WTC11 (cell line): ENCODE measurements around the gene CDH22. TPM values are rescaled to one million over a fixed set of nuclear protein-coding genes. Genes with fewer than 3 reads are reported as not detected.

ENCODE experiments used
- ATAC-seq: fragments of 200-7000 bp; cut with Tn5 transposase; 2 replicates; pipeline ENCODE4 v1.10.0; 2021; ENCODE audit warnings: mild to moderate bottlenecking, moderate library complexity
- CTCF ChIA-PET: fragments of 300-600 bp; sonication (Branson Sonifier 250); formaldehyde crosslinking; loops from one replicate; lab custom pipeline; 2021; ENCODE audit warnings: antibody characterized with exemption; lab: Charles Lee
- POLR2A ChIA-PET: fragments of 350-600 bp; sonication (Branson Sonifier 250); formaldehyde crosslinking; loops from one replicate; lab custom pipeline; 2021; ENCODE audit warnings: antibody characterized with exemption; lab: Charles Lee
- DNase-seq: peaks from one replicate; pipeline ENCODE4 v3.0.0; 2021; ENCODE audit warnings: low spot score
- H3K27ac Mint-ChIP-seq: 2 replicates; pipeline ENCODE4 v1.8.0; 2021; ENCODE audit warnings: mixed read lengths
- H3K27me3 Mint-ChIP-seq: 2 replicates; pipeline ENCODE4 v1.8.0; 2021; ENCODE audit warnings: low read depth, mild to moderate bottlenecking, moderate library complexity, mixed read lengths
- H3K36me3 Mint-ChIP-seq: 2 replicates; pipeline ENCODE4 v1.8.0; 2021; ENCODE audit warnings: mixed read lengths
- H3K4me1 Mint-ChIP-seq: 2 replicates; pipeline ENCODE4 v1.8.0; 2022; ENCODE audit warnings: mixed read lengths
- H3K4me3 Mint-ChIP-seq: 2 replicates; pipeline ENCODE4 v1.8.0; 2021; ENCODE audit warnings: mild to moderate bottlenecking, moderate library complexity, mixed read lengths
- H3K9me3 Mint-ChIP-seq: 2 replicates; pipeline ENCODE4 v1.8.0; 2021; ENCODE audit warnings: mixed read lengths
- ATF1 ChIP-seq: sonication (generic); formaldehyde crosslinking; IDR thresholded peaks from 2 replicates; pipeline ENCODE4 v1.8.1; 2023; ENCODE audit warnings: mild to moderate bottlenecking, moderate library complexity, missing genetic modification reagents
- ATF3 ChIP-seq: sonication (generic); formaldehyde crosslinking; conservative IDR thresholded peaks from 2 replicates; pipeline ENCODE4 v1.8.1; 2022; ENCODE audit warnings: mild to moderate bottlenecking, missing genetic modification reagents
- CBFB ChIP-seq: sonication (generic); formaldehyde crosslinking; IDR thresholded peaks from 2 replicates; pipeline ENCODE4 v1.8.1; 2022; ENCODE audit warnings: mild to moderate bottlenecking, low read depth, missing genetic modification reagents
- CDX4 ChIP-seq: fragments of 250-450 bp; sonication (Bioruptor Pico); IDR thresholded peaks from 2 replicates; pipeline ENCODE4 v1.9.0; 2021; ENCODE audit warnings: moderate library complexity, mild to moderate bottlenecking, inconsistent platforms, borderline replicate concordance
- CTCF ChIP-seq: fragments of 200-600 bp; IDR thresholded peaks from 2 replicates; pipeline ENCODE4 v1.8.0; 2022; ENCODE audit warnings: antibody characterized with exemption
- E2F4 ChIP-seq: sonication (generic); formaldehyde crosslinking; IDR thresholded peaks from 2 replicates; pipeline ENCODE4 v1.8.1; 2022; ENCODE audit warnings: low read depth, mild to moderate bottlenecking, moderate library complexity, missing genetic modification reagents, borderline replicate concordance
- FOXK1 ChIP-seq: sonication (generic); formaldehyde crosslinking; IDR thresholded peaks from 2 replicates; pipeline ENCODE4 v1.8.0; 2022; ENCODE audit warnings: mild to moderate bottlenecking, moderate library complexity, missing genetic modification reagents
- FOXP1 ChIP-seq: sonication (generic); formaldehyde crosslinking; IDR thresholded peaks from 2 replicates; pipeline ENCODE4 v1.8.0; 2022; ENCODE audit warnings: missing genetic modification reagents, mild to moderate bottlenecking, moderate library complexity, borderline replicate concordance
- FOXP4 ChIP-seq: sonication (generic); formaldehyde crosslinking; IDR thresholded peaks from 2 replicates; pipeline ENCODE4 v1.8.0; 2022; ENCODE audit warnings: mild to moderate bottlenecking, missing genetic modification reagents
- GABPB1 ChIP-seq: sonication (generic); formaldehyde crosslinking; IDR thresholded peaks from 2 replicates; pipeline ENCODE4 v1.8.1; 2023; ENCODE audit warnings: mild to moderate bottlenecking, missing genetic modification reagents
- IRF1 ChIP-seq: sonication (generic); formaldehyde crosslinking; IDR thresholded peaks from 2 replicates; pipeline ENCODE4 v1.8.0; 2023; ENCODE audit warnings: missing genetic modification reagents
- PRRX2 ChIP-seq: fragments of 250-450 bp; sonication (Bioruptor Pico); IDR thresholded peaks from 2 replicates; pipeline ENCODE4 v1.8.0; 2021; ENCODE audit warnings: mild to moderate bottlenecking
- TP53 ChIP-seq: sonication (generic); formaldehyde crosslinking; IDR thresholded peaks from 2 replicates; pipeline ENCODE4 v1.8.1; 2023; ENCODE audit warnings: mild to moderate bottlenecking, missing genetic modification reagents
- ZBTB21 ChIP-seq: sonication (generic); formaldehyde crosslinking; IDR thresholded peaks from 2 replicates; pipeline ENCODE4 v1.8.1; 2023; ENCODE audit warnings: mild to moderate bottlenecking, missing genetic modification reagents, borderline replicate concordance
- ZMAT4 ChIP-seq: fragments of 250-450 bp; sonication (Bioruptor Pico); IDR thresholded peaks from 2 replicates; pipeline ENCODE4 v1.9.0; 2021; ENCODE audit warnings: mild to moderate bottlenecking
- ZNF281 ChIP-seq: sonication (generic); formaldehyde crosslinking; IDR thresholded peaks from 2 replicates; pipeline ENCODE4 v1.8.0; 2023; ENCODE audit warnings: mild to moderate bottlenecking, missing genetic modification reagents
- ZNF425 ChIP-seq: fragments of 250-450 bp; sonication (Bioruptor Pico); conservative IDR thresholded peaks from 2 replicates; pipeline ENCODE4 v1.9.0; 2021; ENCODE audit warnings: mild to moderate bottlenecking
- ZNF512 ChIP-seq: sonication (generic); formaldehyde crosslinking; IDR thresholded peaks from 2 replicates; pipeline ENCODE4 v1.8.1; 2022; ENCODE audit warnings: missing genetic modification reagents, borderline replicate concordance
- ZSCAN18 ChIP-seq: fragments of 250-450 bp; sonication (Bioruptor Pico); IDR thresholded peaks from 2 replicates; pipeline ENCODE4 v2.1.2; 2022; ENCODE audit warnings: mild to moderate bottlenecking, moderate library complexity
- total RNA-seq: library from RNA; stranded (reverse); gene quantifications from 3 replicates; pipeline ENCODE4 v1.2.3, GENCODE V29; 2021

CDH22 gene
- total RNA-seq, 1 experiment from 2014 or later: 0.13 TPM

GRCh38 chr20:46160661-46161060, 147.6 kb downstream of the CDH22 start:
- CTCF ChIA-PET: interaction anchor here (0.7 to 1.6 kb wide), 3 partner anchors 9 to 188 kb away, joined by 3 to 6 read pairs (median 3); no protein-coding TSS in a partner anchor
- POLR2A ChIA-PET: no interaction called here
- H3K36me3 Mint-ChIP-seq: no peaks in the 10 kb centered on the region
- H3K4me1 Mint-ChIP-seq: no peaks in the 10 kb centered on the region
- H3K27me3 Mint-ChIP-seq: peaks cover 3% of the 10 kb centered on the region; the same call in 1 of the 2 replicates
- H3K9me3 Mint-ChIP-seq: no peaks in the 10 kb centered on the region
- no peak for TF ChIP-seq CDX4 (CRISPR knock-in tag)
- no peak for TF ChIP-seq ZBTB21 (CRISPR knock-in tag)
- no peak for TF ChIP-seq CBFB (CRISPR knock-in tag)
- TF ChIP-seq FOXP1 (CRISPR knock-in tag): no peak
- no peak for TF ChIP-seq E2F4 (CRISPR knock-in tag)
- TF ChIP-seq ZSCAN18: no peak
- TF ChIP-seq FOXK1 (CRISPR knock-in tag): no peak
- no peak for TF ChIP-seq GABPB1 (CRISPR knock-in tag)
- TF ChIP-seq ZNF425 (CRISPR knock-in tag): no peak
- TF ChIP-seq CTCF: no peak
- TF ChIP-seq FOXP4: no peak
- no peak for TF ChIP-seq IRF1 (CRISPR knock-in tag)
- TF ChIP-seq ATF1: no peak
- TF ChIP-seq ZNF281 (CRISPR knock-in tag): no peak
- no peak for TF ChIP-seq PRRX2 (CRISPR knock-in tag)
- no peak for TF ChIP-seq ZMAT4 (CRISPR knock-in tag)
- TF ChIP-seq TP53 (CRISPR knock-in tag): no peak
- no peak for TF ChIP-seq ZNF512 (CRISPR knock-in tag)
- TF ChIP-seq ATF3 (CRISPR knock-in tag): no peak
- H3K27ac Mint-ChIP-seq: no peak overlapping the region
- ATAC-seq (no peak), DNase-seq (no peak)
- no peak overlapping the region for H3K4me3 Mint-ChIP-seq
